GM06990 (cell line): Measurements from ENCODE around the gene ELMO1.

Experiments used
- DNase-seq: peaks from one replicate; pipeline ENCODE4 v3.0.0-alpha.2; 2011; ENCODE audit not compliant: insufficient read length; ENCODE audit errors: extremely low read depth
- H3K27me3 ChIP-seq: replicated peaks from 2 replicates; pipeline ENCODE4 v1.6.0; 2011; ENCODE audit warnings: low read length; ENCODE audit not compliant: control insufficient read depth, insufficient read depth
- H3K36me3 ChIP-seq: 2 replicates; pipeline ENCODE4 v1.5.1; 2011; ENCODE audit warnings: low read length; ENCODE audit not compliant: control insufficient read depth, insufficient read depth
- H3K4me3 ChIP-seq: replicated peaks from 2 replicates; pipeline ENCODE4 v1.5.1; 2011; ENCODE audit warnings: low read depth, mild to moderate bottlenecking, control low read depth, low read length
- CTCF ChIP-seq: IDR thresholded peaks from 2 replicates; pipeline ENCODE4 v1.5.1; 2011; ENCODE audit warnings: low read length, control low read depth, mild to moderate bottlenecking, inconsistent platforms; ENCODE audit not compliant: insufficient read depth, poor library complexity, severe bottlenecking

The ELMO1 gene

DNA sequence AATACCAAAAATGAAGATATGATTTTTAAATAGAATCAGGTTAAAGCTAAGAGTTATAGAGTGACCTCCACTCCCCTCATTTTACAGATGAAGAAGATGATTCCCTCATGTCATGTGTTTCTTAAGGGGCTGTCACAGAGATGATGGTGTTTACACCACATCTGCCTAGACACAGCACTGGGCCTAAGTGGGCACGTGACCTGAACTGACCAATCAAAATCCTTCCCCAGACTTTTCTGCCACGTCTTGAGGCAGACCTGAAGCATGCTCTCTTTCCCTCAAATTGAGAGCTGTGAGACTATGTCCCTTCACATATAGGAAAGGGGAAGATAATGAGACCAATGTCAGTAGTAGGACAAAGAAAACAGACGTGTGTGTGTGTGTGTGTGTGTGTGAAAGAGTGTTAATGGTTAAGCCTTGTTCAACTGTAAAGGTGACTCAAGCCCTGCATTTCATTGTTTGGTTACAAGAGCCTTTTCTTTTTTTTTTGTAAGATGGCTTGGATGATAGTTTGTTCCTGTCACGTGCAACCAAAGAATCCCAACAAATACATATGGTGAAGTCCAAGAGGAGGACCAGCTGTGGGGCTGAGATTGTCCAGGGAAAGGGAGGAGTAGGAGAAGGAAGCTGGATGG, 551.6 kb downstream of the ELMO1 start:
- Histone ChIP-seq H3K4me3 (no peak overlapping the region), H3K36me3 (no peaks in the 10 kb centered on the region; the same call in none of the 2 replicates), H3K27me3 (no peaks in the 10 kb centered on the region)
- no peak for DNase-seq
- no peak for TF ChIP-seq CTCF

DNA sequence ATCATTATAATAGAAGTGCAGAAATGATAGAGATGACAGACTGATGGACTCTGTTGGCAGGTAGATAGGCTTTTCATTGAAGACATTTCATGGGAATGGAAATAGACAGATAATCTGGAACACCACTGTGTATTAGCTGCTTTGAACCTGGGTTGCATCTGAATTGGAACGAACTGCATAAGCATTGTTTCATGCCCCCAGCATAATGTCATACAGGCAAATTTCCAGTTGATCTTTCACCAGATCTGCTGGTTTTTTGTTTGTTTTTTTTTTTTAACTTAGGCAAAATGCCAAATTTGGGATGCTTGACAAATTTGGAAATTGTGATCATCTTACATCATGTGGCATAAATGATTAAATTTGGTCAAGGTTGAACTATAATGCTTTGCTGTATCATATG, 552.2 kb downstream of the ELMO1 start:
- no peak for TF ChIP-seq CTCF
- no peaks in the 10 kb centered on the region; the same call in none of the 2 replicates for H3K36me3 ChIP-seq
- DNase-seq: no peak

GRCh38 chr7:36895192-36895591, 553.5 kb downstream of the ELMO1 start:
- no peak for DNase-seq
- Histone ChIP-seq H3K4me3 (no peak overlapping the region), H3K36me3 (no peaks in the 10 kb centered on the region; the same call in none of the 2 replicates), H3K27me3 (no peaks in the 10 kb centered on the region)
- no peak for TF ChIP-seq CTCF

More for the DNA sequence above, 552.2 kb downstream of the ELMO1 start:
- H3K27me3 ChIP-seq: no peaks in the 10 kb centered on the region
- H3K4me3 ChIP-seq: no peak overlapping the region

- Histone ChIP-seq H3K27me3 (no peaks in the 10 kb centered on the region), H3K4me3 (no peak overlapping the region), H3K36me3 (no peaks in the 10 kb centered on the region; the same call in none of the 2 replicates)
- TF ChIP-seq CTCF: no peak
- no peak for DNase-seq
Measured at GRCh38 chr7:36894190-36894589, 554.5 kb downstream of the ELMO1 start.

DNA sequence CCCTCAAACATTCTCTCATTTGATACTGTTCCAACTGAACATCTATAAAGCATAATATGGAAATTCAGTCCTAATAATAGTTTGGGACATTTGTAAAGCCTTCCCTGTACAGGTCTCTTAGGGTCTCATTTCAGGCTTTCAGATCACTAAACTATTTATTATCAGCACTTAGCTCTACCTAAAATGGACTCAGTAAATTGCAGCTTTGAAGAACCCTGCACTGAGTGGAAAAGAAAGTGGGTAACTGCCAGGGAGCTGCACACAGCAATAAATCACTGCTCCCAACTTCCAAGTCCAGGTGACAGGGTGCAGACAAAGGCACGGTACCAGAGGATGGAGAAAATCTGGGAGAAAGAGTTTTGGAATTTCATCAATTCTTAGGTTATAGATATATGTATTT, 559.5 kb downstream of the ELMO1 start:
- no peak for TF ChIP-seq CTCF
- H3K36me3 ChIP-seq: peaks cover 10% of the 10 kb centered on the region
- H3K4me3 ChIP-seq: no peak overlapping the region
- no peak for DNase-seq
- H3K27me3 ChIP-seq: no peaks in the 10 kb centered on the region

- H3K4me3 ChIP-seq: no peak overlapping the region
- no peak for TF ChIP-seq CTCF
Measured at GRCh38 chr7:36887969-36888368, 560.7 kb downstream of the ELMO1 start.

More at GRCh38 chr7:36887969-36888368, 560.7 kb downstream of the ELMO1 start:
- no peak for DNase-seq
- no peaks in the 10 kb centered on the region for H3K27me3 ChIP-seq
- peaks cover 10% of the 10 kb centered on the region for H3K36me3 ChIP-seq
